ENCODE data around the gene HIVEP3.

- TF ChIP-seq CTCF (IDR thresholded peaks at IDR 0.05; ENCODE audit: low read length): no peak
- no peak for TF ChIP-seq EZH2 (optimal IDR thresholded peaks at IDR 0.05; ENCODE audit: low read depth, low read length)
- no peak for TF ChIP-seq EZH2phosphoT487 (IDR thresholded peaks at IDR 0.05; ENCODE audit: low read length)
These were observed 377.1 kb downstream of the HIVEP3 start for GRCh38 chr1:41541592-41541952.
